DMS 273 (cell line): ENCODE data around the gene CCDC159.
"Not testable (repeated sequence)": the region's sequence is repeated elsewhere in the genome, so short reads cannot be mapped to it uniquely, and the experiment has no call there.

Experiments used
- DNase-seq: peaks from one replicate; lab custom pipeline; 2025; ENCODE audit not compliant: unreplicated experiment; lab: John Stamatoyannopoulos, UW

The CCDC159 gene, protein sequence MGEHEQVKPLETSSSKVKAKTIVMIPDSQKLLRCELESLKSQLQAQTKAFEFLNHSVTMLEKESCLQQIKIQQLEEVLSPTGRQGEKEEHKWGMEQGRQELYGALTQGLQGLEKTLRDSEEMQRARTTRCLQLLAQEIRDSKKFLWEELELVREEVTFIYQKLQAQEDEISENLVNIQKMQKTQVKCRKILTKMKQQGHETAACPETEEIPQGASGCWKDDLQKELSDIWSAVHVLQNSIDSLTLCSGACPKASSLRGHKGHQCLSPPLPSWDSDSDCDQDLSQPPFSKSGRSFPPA

DNA sequence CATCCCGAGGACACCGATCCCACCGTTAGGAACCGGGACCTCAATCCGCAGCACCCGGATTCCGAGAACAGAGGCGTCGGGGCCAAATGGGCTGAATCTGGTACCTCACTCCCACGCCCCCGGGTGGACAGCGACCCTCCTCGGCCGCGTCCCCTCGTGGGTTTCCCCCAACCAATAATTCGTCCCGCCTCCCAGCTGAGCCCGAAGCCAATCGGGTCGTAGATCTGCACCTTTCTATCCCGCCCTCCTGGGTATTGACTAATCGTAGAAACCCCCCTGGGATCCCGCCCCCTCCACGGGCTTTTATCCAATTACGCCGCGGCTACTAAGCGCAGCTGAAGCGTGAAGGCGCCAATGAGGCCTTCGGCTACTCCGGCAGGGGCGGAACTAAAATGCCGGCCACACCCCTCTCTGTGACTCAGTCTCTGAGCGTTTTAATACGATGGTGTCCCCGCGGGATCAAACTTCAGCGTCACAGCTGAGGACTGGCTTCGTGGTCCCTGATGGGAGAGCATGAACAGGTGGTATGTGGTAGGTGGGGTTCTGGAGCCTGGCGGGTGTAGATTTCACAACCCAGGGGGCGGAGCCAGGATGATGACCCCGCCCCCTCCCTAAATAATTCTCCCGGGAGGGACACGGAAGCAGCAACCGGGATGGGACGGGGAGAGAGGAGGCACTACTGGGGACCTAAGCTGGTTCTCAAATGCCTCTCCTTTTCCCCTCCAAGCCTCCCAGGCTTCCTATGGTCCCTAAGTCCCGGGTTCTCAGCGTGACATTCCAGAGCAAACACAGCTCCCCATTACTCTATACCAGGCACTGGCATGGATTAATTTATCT is at the start of gene CCDC159, which contains the start of gene TMEM205:
Gene CCDC159, plus strand, starts transcription at position 416 of the 837 bp plus-strand sequence. Its CDS starts 88 bp downstream, at position 504.
Gene TMEM205, minus strand, starts transcription at position 165 of the 837 bp plus-strand sequence. CDS start 649 bp downstream, outside the sequence.
- peak; percentile 100 for DNase-seq

DNA sequence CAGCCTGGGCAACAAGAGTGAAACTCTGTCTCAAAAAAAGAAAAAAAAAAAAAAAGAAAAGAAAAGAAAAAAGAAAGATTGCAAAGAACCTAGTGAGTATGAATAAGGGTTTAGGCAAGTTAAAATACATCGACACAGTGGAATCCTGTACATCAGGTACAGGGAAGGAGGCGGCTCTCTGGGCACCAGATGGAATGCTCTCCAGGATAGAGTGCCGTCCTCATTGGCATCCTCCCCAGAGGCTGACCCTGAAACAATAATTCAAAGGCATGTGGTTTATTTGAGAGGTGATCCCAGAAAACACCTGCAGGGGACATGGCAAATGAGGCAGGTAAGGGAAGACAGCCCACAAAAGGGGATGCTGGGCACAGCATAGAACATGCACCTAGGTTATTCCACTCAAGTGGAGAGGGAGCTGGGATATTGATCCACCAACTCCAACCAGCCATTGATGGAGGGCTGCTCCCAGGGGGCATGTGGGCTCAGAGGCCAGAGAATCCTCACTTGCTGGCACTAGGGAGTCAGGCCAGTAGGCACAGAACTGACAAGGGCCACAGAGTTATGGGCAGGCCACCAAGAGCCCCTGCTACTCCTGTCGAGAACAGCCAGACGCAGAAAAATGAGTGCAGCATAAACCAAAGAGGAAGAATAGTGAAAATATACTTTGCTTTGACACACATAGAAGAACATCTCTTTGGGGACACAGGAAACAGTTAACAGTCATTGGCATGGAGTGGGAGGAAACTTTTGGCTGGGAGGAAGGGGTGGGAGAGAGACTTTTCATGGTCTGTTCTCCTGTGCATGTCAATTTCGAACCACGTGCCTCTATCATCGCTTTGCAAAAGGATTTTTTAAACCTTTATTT is 46.1 kb upstream of the CCDC159 start:
- DNase-seq: no peak

DNA sequence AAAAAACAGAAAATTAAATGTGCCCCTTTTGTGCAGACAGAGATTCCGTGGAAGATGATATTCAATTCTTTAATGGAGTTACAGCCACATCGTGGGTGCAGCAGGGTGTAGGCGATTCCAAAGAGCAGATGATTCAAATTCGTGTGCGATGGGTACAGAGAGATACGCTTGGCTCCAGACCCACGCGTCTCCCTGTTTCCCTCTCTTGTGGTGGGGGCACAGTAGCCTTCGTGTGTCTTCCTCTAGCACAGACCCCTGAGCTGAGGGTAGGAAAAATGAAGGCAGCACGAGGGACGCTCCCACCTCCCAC is 45.6 kb upstream of the CCDC159 start:
- DNase-seq: no peak

DNA sequence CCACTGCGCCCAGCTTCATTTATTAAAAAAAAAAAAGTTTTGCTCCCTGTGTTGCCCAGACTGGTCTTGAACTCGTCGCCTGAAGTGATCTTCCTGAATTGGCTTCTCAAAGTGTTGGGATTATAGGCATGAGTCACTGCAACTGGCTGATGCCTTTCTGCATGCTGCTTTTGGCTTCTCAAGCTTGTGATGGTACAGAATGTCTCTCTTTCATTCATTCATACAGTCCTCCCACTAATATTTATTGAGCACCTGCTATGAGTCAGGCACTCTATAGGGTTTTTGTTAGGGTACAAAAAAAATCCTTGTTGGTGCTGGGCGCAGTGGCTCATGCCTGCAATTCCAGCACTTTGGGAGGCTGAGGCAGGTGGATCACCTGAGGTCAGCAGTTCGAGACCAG is 41.4 kb upstream of the CCDC159 start:
- no peak for DNase-seq

DNA sequence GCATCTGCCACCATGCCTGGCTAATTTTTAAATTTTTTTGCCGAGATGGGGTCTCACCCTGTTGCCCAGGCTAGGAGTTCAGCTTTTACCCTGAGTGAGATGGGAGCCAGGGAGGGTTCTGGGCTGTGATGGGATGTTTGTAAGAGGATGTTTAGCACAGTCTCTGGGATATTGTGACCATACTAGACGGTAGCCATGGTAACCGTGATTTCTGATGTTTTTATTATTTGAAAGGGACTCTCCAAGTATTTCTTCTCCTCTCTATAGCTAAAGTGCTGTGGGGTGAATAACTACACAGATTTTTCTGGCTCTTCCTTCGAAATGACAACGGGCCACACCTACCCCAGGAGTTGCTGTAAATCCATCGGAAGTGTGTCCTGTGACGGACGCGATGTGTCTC is 40.0 kb upstream of the CCDC159 start:
- DNase-seq: no peak

DNA sequence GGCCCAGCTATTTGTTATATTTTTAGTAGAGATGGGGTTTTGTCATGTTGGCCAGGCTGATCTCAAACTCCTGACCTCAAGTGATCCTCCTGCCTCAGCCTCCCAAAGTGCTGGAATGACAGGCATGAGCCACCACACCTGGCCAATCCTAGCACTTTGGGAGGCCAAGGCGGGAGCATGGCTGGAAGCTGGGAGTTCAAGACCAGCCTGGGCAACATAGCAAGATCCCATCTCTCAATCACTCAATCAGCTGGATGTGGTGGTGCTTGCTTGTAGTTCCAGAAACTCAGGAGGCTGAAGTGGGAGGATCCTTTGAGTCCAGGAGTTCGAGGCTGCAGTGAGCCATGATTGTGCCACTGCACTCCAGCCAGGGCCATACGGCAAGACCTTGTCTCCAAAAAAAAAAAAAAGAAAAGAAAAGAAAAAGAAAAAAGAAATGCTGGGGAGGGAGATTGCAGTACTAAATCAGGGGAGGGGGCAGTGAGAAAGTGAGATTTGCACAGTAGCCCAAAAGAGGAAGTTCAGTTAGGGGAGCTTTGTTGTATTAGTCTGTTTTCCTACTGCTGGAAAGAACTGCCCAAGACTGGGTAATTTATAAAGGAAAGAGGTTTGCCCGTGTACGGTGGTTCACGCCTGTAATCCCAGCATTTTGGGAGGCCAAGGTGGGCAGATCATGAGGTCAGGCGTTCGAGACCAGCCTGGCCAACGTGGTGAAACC is 25.9 kb upstream of the CCDC159 start:
- DNase-seq: not testable (repeated sequence)

DNA sequence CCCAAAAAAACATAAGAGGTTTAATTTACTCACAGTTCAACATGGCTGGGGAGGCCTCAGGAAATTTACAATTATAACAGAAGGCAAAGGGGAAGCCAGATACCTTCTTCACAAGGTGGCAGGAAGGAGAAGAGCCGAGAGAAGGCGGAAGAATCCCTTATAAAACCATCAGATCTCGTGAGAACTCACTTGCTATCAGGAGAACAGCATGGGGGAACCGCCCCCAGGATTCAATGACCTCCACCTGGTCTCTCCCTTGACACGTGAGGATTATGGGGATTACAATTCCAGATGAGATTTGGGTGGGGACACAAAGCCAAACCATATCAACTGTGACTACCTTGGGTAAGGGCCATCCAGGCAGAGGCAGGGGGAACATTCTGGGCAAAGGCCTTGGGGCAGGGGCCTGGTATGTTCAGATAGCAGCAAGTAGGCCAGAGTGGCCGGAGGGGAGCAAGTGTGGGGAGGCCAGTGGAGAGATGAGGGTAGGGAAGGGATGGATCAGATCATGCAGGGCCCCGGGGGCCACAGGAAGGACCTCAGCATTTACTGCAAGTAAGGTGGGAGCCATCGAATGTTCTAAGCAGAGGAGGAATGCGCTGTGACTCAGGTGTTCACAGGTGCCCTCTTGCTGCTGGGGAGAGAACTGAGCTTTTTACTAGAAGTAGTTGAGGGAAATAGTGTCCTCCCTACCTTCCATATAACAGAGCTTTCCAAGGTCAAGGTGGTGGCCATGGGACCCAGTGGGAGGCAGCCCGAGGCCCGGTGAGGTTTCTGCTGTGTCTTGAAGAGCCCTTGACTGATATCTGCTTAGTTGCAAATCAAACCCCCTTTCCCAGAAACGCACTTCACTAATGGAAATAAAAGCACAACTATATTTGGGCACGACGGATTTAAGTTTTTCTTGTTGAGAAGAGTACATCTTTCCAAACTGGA is 24.9 kb upstream of the CCDC159 start:
- DNase-seq: no peak

DNA sequence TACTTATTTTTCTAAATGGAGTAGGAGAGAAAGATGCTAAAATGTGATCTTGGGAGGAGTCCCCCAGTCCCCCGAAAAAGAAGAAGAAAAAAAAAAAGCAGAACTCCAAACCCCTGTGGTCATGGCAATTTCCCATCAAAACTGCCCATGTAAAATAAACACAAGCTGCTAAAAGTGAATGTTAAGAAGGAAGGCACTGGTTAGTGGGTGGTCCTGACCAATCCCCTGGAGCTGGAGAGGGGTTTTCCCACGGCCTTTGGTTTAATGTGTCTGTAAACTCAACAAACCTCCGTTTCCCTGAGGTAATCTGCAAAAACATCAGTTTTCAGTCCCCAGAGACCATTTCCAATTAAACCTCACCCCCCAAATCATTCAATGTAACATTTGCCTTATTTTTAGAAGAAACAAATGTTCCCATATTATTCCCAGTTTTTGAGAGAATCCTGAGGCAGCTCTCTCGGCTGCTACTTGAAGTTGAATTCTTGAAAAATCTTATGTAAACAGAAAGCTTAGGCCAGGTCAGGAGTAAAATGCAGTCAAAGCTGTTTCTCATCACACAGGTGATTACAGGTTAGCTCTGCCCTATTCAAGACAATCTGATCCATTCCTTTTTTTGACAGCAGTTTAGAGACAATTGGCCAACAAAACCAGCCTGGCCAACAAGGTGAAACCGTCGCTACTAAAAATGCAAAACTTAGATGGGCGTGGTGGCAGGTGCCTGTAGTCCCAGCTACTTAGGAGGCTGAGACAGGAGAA is 23.9 kb upstream of the CCDC159 start:
- DNase-seq: no peak

DNA sequence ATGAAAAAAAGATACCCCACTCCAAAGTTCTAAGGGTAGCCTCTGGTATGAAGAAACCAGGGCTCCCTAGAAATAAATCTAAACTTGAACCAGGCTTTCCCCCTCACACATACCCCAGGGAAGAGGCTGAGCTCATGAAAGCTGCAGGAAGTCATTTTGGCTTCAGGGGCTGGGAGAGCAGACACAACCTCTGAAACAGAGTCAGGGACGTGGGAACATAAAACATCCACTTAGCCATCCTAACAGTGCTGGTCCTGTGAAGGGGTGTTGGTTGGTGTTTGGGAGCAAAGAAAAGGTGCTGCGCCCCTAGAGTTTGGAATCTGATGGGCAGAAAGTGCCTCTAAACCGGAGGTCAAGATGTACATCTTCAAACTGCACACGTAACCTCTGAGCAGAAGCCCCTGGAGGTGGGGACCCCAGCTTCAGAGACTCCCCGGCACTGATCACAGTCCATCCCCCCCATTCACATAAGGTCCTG is 22.7 kb upstream of the CCDC159 start:
- no peak for DNase-seq

DNA sequence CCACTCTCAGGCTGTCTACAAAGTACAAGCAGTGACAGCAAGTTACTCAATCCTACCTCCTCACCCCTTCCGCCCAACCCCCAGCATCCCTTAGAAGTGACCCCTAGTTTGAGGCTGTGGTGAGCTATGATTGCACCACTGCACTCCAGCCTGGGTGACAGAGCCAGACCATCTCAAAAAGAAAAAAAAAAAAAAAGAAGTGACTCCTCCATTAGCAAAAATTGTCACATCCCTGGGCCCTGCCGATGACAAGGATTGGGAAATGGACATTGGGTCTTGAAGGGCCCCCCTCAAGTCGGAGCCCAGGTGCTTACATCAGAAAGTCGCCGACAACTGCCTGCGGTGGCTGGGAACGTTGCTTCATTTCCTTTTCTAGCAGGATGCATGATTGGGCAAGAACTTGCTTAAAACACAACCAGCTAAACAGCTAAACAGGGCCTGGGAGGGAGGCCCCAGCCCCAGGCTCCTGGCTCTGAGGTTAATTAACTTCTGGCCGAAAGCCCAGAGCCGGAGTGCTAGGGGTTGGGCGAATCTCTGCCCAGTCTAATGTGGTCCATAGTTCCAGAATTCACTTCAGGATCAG is 22.1 kb upstream of the CCDC159 start:
- DNase-seq: peak; percentile 93

DNA sequence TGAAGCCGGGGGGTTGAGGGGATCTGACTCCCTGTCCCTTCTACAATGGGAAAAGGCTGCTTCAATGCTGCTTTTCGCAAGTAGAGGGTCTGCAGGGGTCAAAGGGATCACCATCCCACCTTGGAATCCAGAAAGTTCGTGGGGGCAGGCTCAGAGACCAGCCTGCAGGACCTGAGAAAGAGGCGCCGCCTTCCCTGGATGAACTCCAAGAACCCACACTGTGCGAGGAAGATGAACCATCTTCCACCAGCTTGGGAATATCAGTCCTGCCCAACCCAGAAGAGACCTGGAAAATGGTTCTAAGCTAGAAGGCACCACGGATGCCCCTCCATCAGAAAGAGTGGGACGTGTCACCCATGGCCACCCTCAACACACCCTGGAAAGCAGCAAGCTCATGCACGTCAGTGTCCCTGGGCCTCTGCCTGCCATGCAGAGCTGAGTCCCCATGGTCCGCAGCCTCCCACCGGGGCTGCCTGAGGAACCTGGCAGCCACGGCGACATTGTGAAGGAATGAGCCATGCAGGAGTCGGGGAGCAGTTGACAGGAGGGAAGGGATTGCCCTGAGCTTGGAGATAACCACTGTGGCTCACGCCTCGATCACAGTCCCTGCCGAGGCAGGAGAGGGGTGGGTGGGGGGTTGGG is 21.4 kb upstream of the CCDC159 start:
- peak; percentile 41 for DNase-seq

DNA sequence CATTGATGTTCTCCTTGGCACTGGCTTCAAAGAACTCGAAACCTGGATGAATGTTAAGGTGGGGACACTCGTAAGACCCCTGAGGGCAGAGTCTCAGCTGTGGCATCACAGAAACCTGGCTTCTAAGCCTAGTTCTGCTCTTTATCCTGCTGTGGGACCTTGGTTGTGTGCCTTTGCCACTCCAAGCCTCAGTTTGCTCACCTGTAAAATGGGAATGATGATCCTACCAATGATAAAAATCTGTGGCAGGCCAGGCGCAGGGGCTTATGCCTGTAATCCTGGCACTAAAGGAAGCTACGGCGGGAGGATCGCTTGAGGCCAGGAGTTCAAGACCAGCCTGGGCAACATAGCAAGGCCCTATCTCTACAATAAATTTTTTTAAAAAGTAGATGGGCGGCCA is 20.8 kb upstream of the CCDC159 start:
- no peak for DNase-seq

DNA sequence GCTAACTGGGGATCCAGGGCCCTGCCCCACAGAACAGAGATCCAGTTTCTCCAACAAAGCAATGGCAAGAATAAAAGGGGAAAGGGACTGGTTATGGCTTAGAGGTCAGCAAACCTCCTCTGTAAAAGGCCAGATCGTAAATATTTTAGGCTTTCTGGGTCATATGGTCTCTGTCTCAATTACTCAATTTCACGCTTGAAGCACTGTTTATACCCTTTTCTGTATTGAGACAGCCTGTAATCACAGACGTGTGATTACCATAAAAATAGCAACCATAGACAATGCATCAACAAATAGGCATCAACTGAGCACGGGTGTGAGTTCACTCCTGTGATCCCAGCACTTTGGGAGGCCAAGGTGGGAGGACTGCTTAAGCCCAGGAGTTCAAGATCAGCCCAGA is 16.2 kb upstream of the CCDC159 start:
- no peak for DNase-seq

DNA sequence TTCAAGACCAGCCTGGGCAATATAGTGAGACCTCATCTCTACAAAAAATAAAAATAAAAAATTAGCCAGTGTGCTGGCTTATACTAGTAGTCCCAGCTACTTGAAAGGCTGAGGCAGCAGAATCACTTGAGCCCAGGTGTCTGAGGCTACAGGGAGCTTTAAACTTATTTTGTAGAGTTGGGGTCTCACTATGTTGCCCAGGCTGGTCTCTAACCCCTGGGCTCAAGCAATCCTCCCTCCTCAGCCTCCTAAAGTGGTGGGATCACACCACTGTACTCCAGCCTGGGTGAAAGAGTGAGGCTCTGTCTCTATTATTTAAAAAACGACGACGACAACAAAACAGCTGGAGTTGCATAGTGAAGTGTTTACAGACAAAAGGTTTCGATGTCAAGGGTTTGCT is 14.8 kb upstream of the CCDC159 start:
- DNase-seq: no peak

DNA sequence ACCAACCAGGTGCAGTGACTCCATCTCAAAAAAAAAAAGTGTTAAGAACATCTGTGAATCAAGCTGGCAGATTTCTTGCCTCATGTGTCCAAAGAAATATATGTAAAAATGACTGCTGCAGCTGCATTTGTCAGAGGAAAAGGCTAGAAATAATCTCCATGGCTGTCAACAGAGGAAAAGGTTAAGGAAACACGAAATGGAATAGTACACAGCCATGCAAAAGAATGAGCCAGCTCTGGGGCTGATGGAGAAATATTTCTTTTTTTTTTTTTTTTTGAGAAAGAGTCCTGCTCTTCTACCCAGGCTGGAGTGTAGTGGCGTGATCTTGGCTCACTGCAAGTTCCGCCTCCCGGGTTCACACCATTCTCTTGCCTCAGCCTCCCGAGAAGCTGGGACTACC is 13.5 kb upstream of the CCDC159 start:
- DNase-seq: no peak

DNA sequence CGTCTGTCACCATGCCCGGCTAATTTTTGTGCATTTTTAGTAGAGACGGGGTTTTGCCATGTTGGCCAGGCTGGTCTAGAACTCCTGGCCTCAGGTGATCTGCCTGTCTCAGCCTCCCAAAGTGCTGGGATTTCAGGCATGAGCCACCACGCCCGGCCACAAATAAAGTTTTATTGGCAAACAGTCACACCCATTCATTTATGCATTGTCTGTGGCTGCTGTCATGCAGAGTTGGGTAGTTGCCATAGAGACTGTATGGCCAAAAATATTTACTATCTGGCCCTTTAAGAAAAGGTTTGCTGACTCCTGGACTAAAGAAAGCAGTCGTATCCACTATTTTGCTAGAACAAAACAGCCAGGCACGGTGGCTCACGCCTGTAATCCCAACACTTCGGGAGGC is 12.5 kb upstream of the CCDC159 start:
- DNase-seq: not testable (repeated sequence)

DNA sequence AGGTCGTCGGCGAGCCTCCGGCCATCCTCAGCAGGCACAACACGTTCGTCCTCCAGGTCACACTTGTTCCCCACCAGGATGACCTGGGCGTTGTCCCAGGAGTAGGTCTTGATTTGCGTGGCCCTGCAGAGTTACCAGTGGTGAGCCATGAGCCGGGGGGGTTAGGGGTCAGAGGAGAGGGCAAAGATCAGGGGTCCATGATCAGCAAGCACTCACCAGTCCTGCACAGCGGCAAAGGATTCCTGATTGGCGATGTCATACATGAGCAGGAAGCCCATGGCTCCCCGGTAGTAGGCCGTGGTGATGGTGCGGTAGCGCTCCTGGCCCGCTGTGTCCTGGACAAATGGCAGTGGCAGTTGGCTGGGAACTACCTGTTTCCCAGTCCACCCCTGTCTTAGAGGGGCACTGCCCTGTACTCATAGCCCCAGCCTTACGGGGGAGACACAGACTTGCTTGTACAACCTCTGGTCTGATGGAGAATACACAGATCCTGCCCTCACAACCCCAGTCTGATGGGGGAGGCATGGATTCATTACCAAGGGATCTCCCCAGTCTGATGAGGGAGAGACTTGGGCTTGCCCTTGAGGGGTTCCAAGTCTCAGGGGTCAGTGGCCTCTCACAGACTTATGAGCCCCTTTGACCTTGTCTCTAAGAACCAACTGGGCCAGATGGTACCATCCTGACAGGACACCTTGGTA is 10.7 kb upstream of the CCDC159 start:
- no peak for DNase-seq
